Measurements from ENCODE around the gene SYNE3.

SYNE3 gene

GRCh38 chr14:95489214-95490137 lies 27.0 kb downstream of the SYNE3 start:
- in situ Hi-C loops (cut with MboI; ENCODE audit: low sequenced_read_pairs): no loop called here

- in situ Hi-C loops (cut with MboI; ENCODE audit: low sequenced_read_pairs): no loop called here
Observed at GRCh38 chr14:95488376-95489213, 27.9 kb downstream of the SYNE3 start.

- in situ Hi-C loops (cut with MboI; ENCODE audit: low sequenced_read_pairs): no loop called here
Observed at GRCh38 chr14:95487669-95488084, 28.8 kb downstream of the SYNE3 start.

GRCh38 chr14:95486875-95487668 lies 29.4 kb downstream of the SYNE3 start:
- in situ Hi-C loops (cut with MboI; ENCODE audit: low sequenced_read_pairs): no loop called here

- in situ Hi-C loops (cut with MboI; ENCODE audit: low sequenced_read_pairs): no loop called here
Observed at GRCh38 chr14:95485222-95485819, 31.1 kb downstream of the SYNE3 start.

GRCh38 chr14:95484296-95484695 lies 32.2 kb downstream of the SYNE3 start:
- in situ Hi-C loops (cut with MboI; ENCODE audit: low sequenced_read_pairs): no loop called here

- in situ Hi-C loops (cut with MboI; ENCODE audit: low sequenced_read_pairs): no loop called here
Observed at GRCh38 chr14:95483309-95484165, 32.9 kb downstream of the SYNE3 start.

GRCh38 chr14:95482627-95483308 lies 33.7 kb downstream of the SYNE3 start:
- in situ Hi-C loops (cut with MboI; ENCODE audit: low sequenced_read_pairs): no loop called here

GRCh38 chr14:95481391-95482022 lies 34.9 kb downstream of the SYNE3 start:
- in situ Hi-C loops (cut with MboI; ENCODE audit: low sequenced_read_pairs): no loop called here

- in situ Hi-C loops (cut with MboI; ENCODE audit: low sequenced_read_pairs): no loop called here
Observed at GRCh38 chr14:95480887-95481226, 35.6 kb downstream of the SYNE3 start.

GRCh38 chr14:95480109-95480886 lies 36.2 kb downstream of the SYNE3 start:
- in situ Hi-C loops (cut with MboI; ENCODE audit: low sequenced_read_pairs): no loop called here

GRCh38 chr14:95479494-95479893 lies 37.0 kb downstream of the SYNE3 start:
- in situ Hi-C loops (cut with MboI; ENCODE audit: low sequenced_read_pairs): no loop called here

- in situ Hi-C loops (cut with MboI; ENCODE audit: low sequenced_read_pairs): no loop called here
Observed at GRCh38 chr14:95478818-95479217, 37.6 kb downstream of the SYNE3 start.

GRCh38 chr14:95478309-95478708 lies 38.1 kb downstream of the SYNE3 start:
- in situ Hi-C loops (cut with MboI; ENCODE audit: low sequenced_read_pairs): no loop called here

GRCh38 chr14:95477411-95478269 lies 38.8 kb downstream of the SYNE3 start:
- in situ Hi-C loops (cut with MboI; ENCODE audit: low sequenced_read_pairs): no loop called here

- in situ Hi-C loops (cut with MboI; ENCODE audit: low sequenced_read_pairs): no loop called here
Observed at GRCh38 chr14:95476747-95477146, 39.7 kb downstream of the SYNE3 start.
